Measurements from ENCODE around the gene CA5B. TPM values are rescaled to one million over a fixed set of nuclear protein-coding genes. Genes with fewer than 3 reads are reported as not detected.
A peak's percentile ranks its signal among the peaks of the same experiment; 100 is the strongest.
"Not testable (repeated sequence)": the region's sequence is repeated elsewhere in the genome, so short reads cannot be mapped to it uniquely, and the experiment has no call there.

The CA5B gene
- total and polyA plus RNA-seq, 9 donors: 2.6 to 5.5 (median 3.4) TPM

DNA sequence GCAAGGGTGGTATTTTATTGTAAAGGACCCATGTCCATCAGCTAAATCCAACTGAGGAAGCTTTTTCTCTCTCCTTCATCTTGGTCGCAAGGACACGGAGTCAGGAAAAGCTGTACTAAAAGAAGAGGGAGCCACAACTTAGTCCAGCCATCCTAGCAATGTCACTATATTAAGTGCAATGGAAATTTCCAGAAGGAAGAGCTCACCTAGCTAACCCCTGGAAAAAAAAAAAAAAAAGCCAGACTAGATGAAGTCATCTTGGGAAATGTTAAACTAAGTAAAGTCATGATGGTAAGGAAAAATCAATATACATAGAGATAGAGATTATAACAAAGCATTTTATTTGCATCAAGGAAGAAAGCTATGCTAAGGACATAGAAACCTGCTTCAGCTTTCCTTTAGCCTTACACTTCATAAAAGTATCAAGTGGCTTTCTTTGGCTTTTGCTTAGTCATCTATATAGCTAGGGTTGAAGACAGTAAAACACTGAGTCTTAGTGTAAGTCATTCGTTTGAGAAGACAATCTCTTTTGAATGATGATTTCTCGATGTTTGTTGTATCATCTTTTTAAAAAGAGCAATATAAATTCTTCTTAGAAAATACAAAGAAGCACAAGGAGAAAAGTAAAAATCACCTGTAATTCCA is 18.6 kb upstream of the CA5B start:
- no peak for DNase-seq
- no CpG with 5 or more reads among the region's 4 CpGs for WGBS (ENCODE audit: insufficient coverage)
- H3K27me3 ChIP-seq (ENCODE audit: control insufficient read depth, insufficient read depth, low read length): peaks cover 10% of the 10 kb centered on the region
- no peaks in the 10 kb centered on the region for H3K36me3 ChIP-seq (ENCODE audit: control insufficient read depth, insufficient read depth, low read length)
- no peak overlapping the region for H3K4me3 ChIP-seq (ENCODE audit: low read length)
- no peak overlapping the region for H3K27ac ChIP-seq (ENCODE audit: low read length)
- H3K9me3 ChIP-seq (replicated peaks; ENCODE audit: control insufficient read depth, low read depth, low read length): no peaks in the 10 kb centered on the region
- H3K4me1 ChIP-seq (ENCODE audit: control insufficient read depth, insufficient read depth, low read length): no peaks in the 10 kb centered on the region

DNA sequence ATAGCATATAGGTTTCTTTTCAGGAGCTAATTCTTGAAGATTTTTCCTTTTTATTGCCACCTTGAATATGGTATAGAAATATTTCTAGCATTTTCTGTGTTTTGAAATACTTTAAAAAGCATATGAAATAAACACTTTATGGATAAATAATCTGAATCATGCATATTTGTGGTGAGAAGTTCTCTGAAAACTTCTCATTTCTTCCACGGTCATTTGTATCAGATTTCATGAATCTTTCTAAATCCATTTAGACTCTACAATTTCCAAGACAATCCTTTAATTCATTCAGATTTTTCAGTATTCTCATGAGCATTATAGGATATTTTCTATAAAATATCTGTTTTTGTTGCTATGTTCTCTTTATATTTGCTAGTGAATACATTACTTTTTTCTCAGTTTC is 16.2 kb upstream of the CA5B start:
- Histone ChIP-seq H3K27ac (ENCODE audit: low read length) (no peak overlapping the region), H3K27me3 (ENCODE audit: control insufficient read depth, insufficient read depth, low read length) (peaks cover 11% of the 10 kb centered on the region), H3K4me1 (ENCODE audit: control insufficient read depth, insufficient read depth, low read length) (no peaks in the 10 kb centered on the region), H3K4me3 (ENCODE audit: low read length) (no peak overlapping the region), H3K9me3 (replicated peaks; ENCODE audit: control insufficient read depth, low read depth, low read length) (no peaks in the 10 kb centered on the region), H3K36me3 (ENCODE audit: control insufficient read depth, insufficient read depth, low read length) (no peaks in the 10 kb centered on the region)
- no peak for DNase-seq
- WGBS (ENCODE audit: insufficient coverage): no CpG with 5 or more reads among the region's 1 CpG

DNA sequence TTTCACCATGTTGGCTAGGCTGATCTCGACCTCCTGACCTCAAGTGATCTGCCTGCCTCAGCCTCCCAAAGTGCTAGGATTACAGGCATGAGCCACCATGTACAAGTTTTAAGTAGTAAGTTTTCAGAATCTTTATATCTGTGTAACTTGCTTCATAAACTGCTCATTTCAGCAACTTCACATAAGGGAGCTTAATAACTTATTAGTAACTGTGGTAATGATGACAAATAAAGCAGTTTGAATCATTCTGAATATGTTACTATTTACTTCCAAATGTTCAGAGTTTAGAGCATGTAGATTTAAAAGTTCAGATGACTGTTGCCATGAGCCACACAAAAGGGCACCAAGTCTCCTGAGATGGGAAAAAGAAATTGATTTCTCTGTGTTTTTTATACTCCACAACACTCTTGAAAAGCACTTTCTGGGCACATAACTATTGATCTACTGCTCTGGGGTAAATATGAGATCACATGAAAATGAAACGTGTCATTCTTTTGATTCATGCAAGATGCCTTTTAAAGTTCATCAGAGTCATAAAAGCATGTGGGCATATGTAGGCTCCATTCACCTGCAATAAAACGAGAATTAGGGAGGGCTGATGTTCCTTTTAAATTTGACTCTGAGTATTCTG is 14.1 kb upstream of the CA5B start:
- no peak for DNase-seq
- Histone ChIP-seq H3K36me3 (ENCODE audit: control insufficient read depth, insufficient read depth, low read length) (no peaks in the 10 kb centered on the region), H3K4me1 (ENCODE audit: control insufficient read depth, insufficient read depth, low read length) (no peaks in the 10 kb centered on the region), H3K27ac (ENCODE audit: low read length) (no peak overlapping the region), H3K4me3 (ENCODE audit: low read length) (no peak overlapping the region), H3K27me3 (ENCODE audit: control insufficient read depth, insufficient read depth, low read length) (peaks cover 7% of the 10 kb centered on the region), H3K9me3 (replicated peaks; ENCODE audit: control insufficient read depth, low read depth, low read length) (peaks cover 2% of the 10 kb centered on the region)
- 86% methylated on average over 1 of the region's 3 CpGs for WGBS (ENCODE audit: insufficient coverage)

DNA sequence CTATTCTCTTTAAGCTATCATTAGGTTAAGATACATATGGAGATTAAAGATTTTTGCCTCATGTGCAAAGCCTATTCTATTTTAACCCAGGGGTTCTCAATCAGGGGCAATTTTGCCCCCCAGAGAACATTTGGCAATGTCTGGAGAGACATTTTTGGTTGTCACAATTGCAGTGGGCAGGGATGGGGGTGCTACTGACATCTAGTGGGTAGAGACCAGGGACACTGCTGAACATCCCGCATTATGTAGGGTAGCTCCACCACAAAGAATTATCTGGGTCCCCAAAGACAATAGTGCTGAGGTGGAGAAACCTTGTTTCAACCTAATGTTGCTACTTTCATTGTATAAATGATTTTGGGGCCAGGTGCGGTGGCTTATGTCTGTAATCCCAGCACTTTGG is 13.2 kb upstream of the CA5B start:
- Histone ChIP-seq H3K4me3 (ENCODE audit: low read length) (no peak overlapping the region), H3K27ac (ENCODE audit: low read length) (no peak overlapping the region), H3K27me3 (ENCODE audit: control insufficient read depth, insufficient read depth, low read length) (peaks cover 6% of the 10 kb centered on the region), H3K4me1 (ENCODE audit: control insufficient read depth, insufficient read depth, low read length) (no peaks in the 10 kb centered on the region), H3K36me3 (ENCODE audit: control insufficient read depth, insufficient read depth, low read length) (no peaks in the 10 kb centered on the region), H3K9me3 (replicated peaks; ENCODE audit: control insufficient read depth, low read depth, low read length) (peaks cover 2% of the 10 kb centered on the region)
- WGBS (ENCODE audit: insufficient coverage): no CpG with 5 or more reads among the region's 2 CpGs
- DNase-seq: no peak

DNA sequence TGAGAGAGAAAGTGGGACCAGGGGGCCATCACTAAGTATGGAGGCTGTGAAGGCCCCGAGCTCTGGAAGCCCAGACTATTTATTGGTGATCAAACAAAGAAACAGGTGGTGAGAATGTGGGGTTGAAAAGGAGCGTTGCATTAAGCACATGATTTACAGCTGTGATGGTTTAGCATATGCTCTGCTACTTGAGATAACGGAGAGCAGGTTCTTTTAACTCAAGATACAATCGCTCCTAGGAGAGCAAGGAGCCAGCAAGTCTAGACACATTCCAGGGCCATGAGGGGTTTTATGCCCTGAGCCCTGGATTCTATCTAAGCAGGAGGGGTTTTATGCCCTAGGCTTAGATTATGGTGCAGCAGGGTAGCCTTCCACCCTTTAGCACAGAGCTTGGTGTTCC is 6.7 kb upstream of the CA5B start:
- DNase-seq; H3K27me3 ChIP-seq (ENCODE audit: control insufficient read depth, insufficient read depth, low read length); H3K9me3 ChIP-seq (replicated peaks; ENCODE audit: control insufficient read depth, low read depth, low read length); H3K4me1 ChIP-seq (ENCODE audit: control insufficient read depth, insufficient read depth, low read length); H3K4me3 ChIP-seq (ENCODE audit: low read length); H3K36me3 ChIP-seq (ENCODE audit: control insufficient read depth, insufficient read depth, low read length); H3K27ac ChIP-seq (ENCODE audit: low read length): not testable (repeated sequence)
- 68% methylated on average over 4 of the region's 4 CpGs for WGBS (ENCODE audit: insufficient coverage)

DNA sequence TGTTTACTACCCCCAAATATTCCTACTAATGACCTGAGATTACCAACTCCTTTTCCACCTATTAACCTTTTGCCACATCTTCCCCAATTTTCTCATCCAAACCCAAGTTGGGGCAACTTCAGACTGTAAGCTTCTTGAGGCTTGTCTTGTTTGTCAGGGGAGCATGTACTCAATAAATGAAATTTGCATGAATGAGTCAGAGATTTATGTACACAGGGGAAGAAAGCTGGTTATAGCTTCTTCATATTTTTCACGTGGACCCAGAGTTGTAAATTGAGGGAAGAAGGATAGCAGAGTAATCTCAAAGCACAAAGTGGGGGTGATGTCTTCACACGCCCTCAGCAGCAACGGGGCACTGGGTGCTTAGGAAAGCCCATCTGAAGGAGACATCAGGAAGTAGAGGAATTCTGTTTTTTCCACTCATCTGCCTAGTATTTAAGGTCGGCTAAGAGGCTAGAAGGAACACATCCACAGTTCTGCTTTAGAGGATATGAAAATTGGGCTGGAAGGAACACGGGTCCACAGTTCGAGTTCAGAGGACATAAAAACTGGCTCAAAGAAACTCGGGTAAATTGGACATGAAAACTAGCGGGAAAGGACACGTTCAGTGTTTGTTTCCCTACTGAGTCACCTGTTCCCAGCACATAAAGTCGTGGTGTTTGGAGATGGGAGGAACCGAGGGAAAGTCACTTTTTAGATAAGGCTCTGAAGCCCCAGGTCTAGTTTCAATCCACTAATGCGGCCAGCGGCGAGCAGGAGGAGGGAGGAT is 696 bp upstream of the CA5B start:
- 19% methylated on average over 12 of the region's 14 CpGs for WGBS (ENCODE audit: insufficient coverage)
- peaks cover 29% of the 10 kb centered on the region for H3K27me3 ChIP-seq (ENCODE audit: control insufficient read depth, insufficient read depth, low read length)
- H3K4me3 ChIP-seq (ENCODE audit: low read length): peak overlapping the region; percentile 23
- H3K27ac ChIP-seq (ENCODE audit: low read length): no peak overlapping the region
- H3K36me3 ChIP-seq (ENCODE audit: control insufficient read depth, insufficient read depth, low read length): no peaks in the 10 kb centered on the region
- no peaks in the 10 kb centered on the region for H3K9me3 ChIP-seq (replicated peaks; ENCODE audit: control insufficient read depth, low read depth, low read length)
- H3K4me1 ChIP-seq (ENCODE audit: control insufficient read depth, insufficient read depth, low read length): peaks cover 4% of the 10 kb centered on the region
- DNase-seq: no peak

DNA sequence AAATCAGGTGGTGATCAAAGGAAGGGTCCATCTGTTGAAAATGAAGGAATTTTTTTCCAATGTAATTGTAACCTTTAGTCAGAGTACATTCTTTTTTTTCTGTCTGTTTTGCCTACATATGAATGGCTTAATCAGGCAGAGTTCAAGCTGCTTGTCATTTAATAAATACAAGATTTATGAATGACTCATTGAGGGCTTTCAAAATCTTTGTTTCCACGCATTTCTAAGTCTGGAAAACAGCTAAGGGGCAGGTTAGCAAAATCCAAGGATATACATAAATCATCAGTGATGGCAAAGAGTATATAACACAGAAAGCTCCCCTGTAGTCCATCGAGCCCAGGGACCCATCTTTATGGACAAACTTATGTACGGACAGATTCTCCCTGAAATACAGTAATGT is 1.8 kb downstream of the CA5B start:
- WGBS (ENCODE audit: insufficient coverage): no CpG with 5 or more reads among the region's 3 CpGs
- no peak for DNase-seq
- peaks cover 4% of the 10 kb centered on the region for H3K4me1 ChIP-seq (ENCODE audit: control insufficient read depth, insufficient read depth, low read length)
- no peak overlapping the region for H3K4me3 ChIP-seq (ENCODE audit: low read length)
- peaks cover 42% of the 10 kb centered on the region for H3K27me3 ChIP-seq (ENCODE audit: control insufficient read depth, insufficient read depth, low read length)
- no peaks in the 10 kb centered on the region for H3K36me3 ChIP-seq (ENCODE audit: control insufficient read depth, insufficient read depth, low read length)
- H3K27ac ChIP-seq (ENCODE audit: low read length): no peak overlapping the region
- no peaks in the 10 kb centered on the region for H3K9me3 ChIP-seq (replicated peaks; ENCODE audit: control insufficient read depth, low read depth, low read length)

DNA sequence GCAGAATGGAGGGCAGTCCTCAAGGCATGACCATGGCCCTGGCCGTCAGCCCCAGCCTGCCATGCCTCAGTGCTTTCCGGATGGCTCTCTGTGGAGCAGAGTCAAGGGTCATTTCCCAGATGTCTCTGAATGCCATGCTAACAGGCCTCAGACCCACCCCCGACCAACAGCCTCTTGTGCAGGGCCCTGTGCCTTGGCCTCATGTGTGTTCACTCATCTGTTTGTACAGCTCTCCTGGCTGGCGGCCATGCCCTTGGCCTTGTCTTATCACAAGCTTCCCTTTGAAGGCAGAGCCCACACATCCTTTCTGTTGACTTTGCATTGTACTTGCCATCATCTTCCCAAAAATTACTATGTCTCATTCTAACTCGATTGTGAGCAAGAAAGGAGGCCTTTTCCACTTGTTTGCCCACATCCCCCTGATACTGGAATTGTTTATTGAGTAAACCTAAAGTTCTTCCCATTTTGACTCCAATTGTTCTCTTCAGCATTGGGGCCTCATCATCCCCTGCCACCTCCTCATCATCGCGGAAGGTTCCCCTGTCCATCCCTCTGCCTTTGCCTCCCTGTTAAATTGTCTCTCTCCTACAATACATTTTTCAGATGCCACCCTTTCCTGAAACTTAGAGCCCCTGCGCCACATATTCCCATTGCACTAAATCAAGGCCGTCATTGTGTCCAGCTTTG is 6.3 kb downstream of the CA5B start:
- H3K36me3 ChIP-seq (ENCODE audit: control insufficient read depth, insufficient read depth, low read length): no peaks in the 10 kb centered on the region

DNA sequence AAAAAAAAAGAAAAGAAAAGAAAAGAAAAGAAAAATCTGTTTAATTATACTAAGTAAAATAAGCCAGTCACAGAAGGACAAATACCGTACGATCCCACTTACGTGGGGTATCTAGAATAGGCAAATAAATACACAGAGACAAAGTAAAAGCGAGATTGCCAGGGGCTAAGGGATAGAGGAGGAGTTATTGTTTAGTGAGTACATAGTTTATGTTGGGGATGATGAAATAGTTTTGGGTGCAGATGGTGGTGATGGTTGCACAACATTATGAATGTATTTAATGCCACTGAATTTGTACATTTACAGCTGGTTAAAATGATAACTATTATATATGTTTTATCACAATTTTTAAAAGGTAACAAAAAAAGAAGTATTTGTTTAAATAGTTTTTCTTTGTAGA is 7.1 kb downstream of the CA5B start:
- Histone ChIP-seq H3K4me3 (ENCODE audit: low read length) (no peak overlapping the region), H3K4me1 (ENCODE audit: control insufficient read depth, insufficient read depth, low read length) (no peaks in the 10 kb centered on the region), H3K27ac (ENCODE audit: low read length) (no peak overlapping the region), H3K27me3 (ENCODE audit: control insufficient read depth, insufficient read depth, low read length) (peaks cover 36% of the 10 kb centered on the region), H3K9me3 (replicated peaks; ENCODE audit: control insufficient read depth, low read depth, low read length) (no peaks in the 10 kb centered on the region), H3K36me3 (ENCODE audit: control insufficient read depth, insufficient read depth, low read length) (no peaks in the 10 kb centered on the region)
- WGBS (ENCODE audit: insufficient coverage): 95% methylated on average over 4 of the region's 4 CpGs
- DNase-seq: no peak

More for the DNA sequence above, 6.3 kb downstream of the CA5B start:
- DNase-seq: no peak
- no peaks in the 10 kb centered on the region for H3K9me3 ChIP-seq (replicated peaks; ENCODE audit: control insufficient read depth, low read depth, low read length)
- peaks cover 35% of the 10 kb centered on the region for H3K27me3 ChIP-seq (ENCODE audit: control insufficient read depth, insufficient read depth, low read length)
- H3K4me1 ChIP-seq (ENCODE audit: control insufficient read depth, insufficient read depth, low read length): no peaks in the 10 kb centered on the region
- WGBS (ENCODE audit: insufficient coverage): 85% methylated on average over 8 of the region's 9 CpGs
- no peak overlapping the region for H3K27ac ChIP-seq (ENCODE audit: low read length)
- H3K4me3 ChIP-seq (ENCODE audit: low read length): no peak overlapping the region

DNA sequence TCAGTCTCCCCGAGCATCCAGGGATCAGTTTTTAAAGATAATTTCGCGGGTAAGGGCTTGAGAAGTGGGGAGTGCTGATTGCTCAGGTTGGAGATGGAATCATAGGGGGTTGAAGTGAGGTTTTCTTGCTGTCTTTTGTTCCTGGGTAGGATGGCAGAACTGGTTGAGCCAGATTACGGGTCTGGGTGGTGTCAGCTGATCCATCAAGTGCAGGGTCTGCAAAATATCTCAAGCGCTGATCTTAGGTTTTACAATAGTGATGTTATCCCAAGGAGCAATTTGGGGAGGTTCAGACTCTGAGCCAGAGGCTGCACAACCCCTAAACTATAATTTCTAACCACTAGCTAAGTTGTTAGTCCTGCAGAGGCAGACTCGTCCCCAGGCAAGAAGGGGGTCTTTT is 8.6 kb downstream of the CA5B start:
- H3K9me3 ChIP-seq (replicated peaks; ENCODE audit: control insufficient read depth, low read depth, low read length); H3K27ac ChIP-seq (ENCODE audit: low read length); H3K4me3 ChIP-seq (ENCODE audit: low read length); DNase-seq; H3K4me1 ChIP-seq (ENCODE audit: control insufficient read depth, insufficient read depth, low read length); H3K36me3 ChIP-seq (ENCODE audit: control insufficient read depth, insufficient read depth, low read length): not testable (repeated sequence)
- 74% methylated on average over 3 of the region's 6 CpGs for WGBS (ENCODE audit: insufficient coverage)
- H3K27me3 ChIP-seq (ENCODE audit: control insufficient read depth, insufficient read depth, low read length): peaks cover 30% of the 10 kb centered on the region
